HepG2 (cell line): ENCODE data around the gene KCNIP3.

Experiments
- CTCF ChIP-seq: sonication (generic); formaldehyde crosslinking; IDR thresholded peaks from 2 replicates; pipeline ENCODE4 v1.5.0; 2020; ENCODE audit warnings: mild to moderate bottlenecking, missing genetic modification reagents, moderate library complexity
- HMG20B ChIP-seq: conservative IDR thresholded peaks from 2 replicates; pipeline ENCODE4 v1.6.1; 2016; ENCODE audit warnings: missing genetic modification reagents, missing compliant biosample characterization
- NFYB ChIP-seq: sonication (generic); formaldehyde crosslinking; IDR thresholded peaks from 2 replicates; pipeline ENCODE4 v1.4.0; 2020; ENCODE audit warnings: missing genetic modification reagents
- PHF8 ChIP-seq: sonication (generic); formaldehyde crosslinking; IDR thresholded peaks from 2 replicates; pipeline ENCODE4 v1.5.0; 2020; ENCODE audit warnings: missing genetic modification reagents
- SMAD3 ChIP-seq: sonication (generic); formaldehyde crosslinking; IDR thresholded peaks from 2 replicates; pipeline ENCODE4 v1.4.0; 2020; ENCODE audit warnings: missing genetic modification reagents
- TBP ChIP-seq: sonication (generic); formaldehyde crosslinking; IDR thresholded peaks from 2 replicates; pipeline ENCODE4 v1.5.0; 2020; ENCODE audit warnings: missing genetic modification reagents
- YY1 ChIP-seq: IDR thresholded peaks from 2 replicates; pipeline ENCODE4 v1.6.1; 2011; ENCODE audit warnings: low read length, low read depth, moderate library complexity, mild to moderate bottlenecking; ENCODE audit not compliant: insufficient read depth, insufficient replicate concordance
- ZFY ChIP-seq: sonication (generic); formaldehyde crosslinking; IDR thresholded peaks from 2 replicates; pipeline ENCODE4 v1.4.0; 2020; ENCODE audit warnings: missing genetic modification reagents

- TF ChIP-seq CTCF (CRISPR knock-in tag) (no peak), NFYB (CRISPR knock-in tag) (no peak), ZFY (CRISPR knock-in tag) (no peak), YY1 (no peak), TBP (no peak), HMG20B (CRISPR knock-in tag) (no peak), PHF8 (CRISPR knock-in tag) (no peak), SMAD3 (CRISPR knock-in tag) (no peak)
Observed at GRCh38 chr2:95320986-95321767, 24.0 kb downstream of the KCNIP3 start.
